ENCODE data around the gene MAML1. TPM values are rescaled to one million over a fixed set of nuclear protein-coding genes. Genes with fewer than 3 reads are reported as not detected.
A peak's percentile ranks its signal among the peaks of the same experiment; 100 is the strongest.
"Not testable (repeated sequence)": the region's sequence is repeated elsewhere in the genome, so short reads cannot be mapped to it uniquely, and the experiment has no call there.

Gene MAML1
- total RNA-seq, 1 experiment from 2014 or later = 25.1 TPM

- no peak overlapping the region for H3K4me3 ChIP-seq
- peaks cover 60% of the 10 kb centered on the region for H3K36me3 ChIP-seq
- H3K4me1 ChIP-seq = peaks cover 5% of the 10 kb centered on the region; the same call in 1 of the 2 replicates
- H3K27me3 ChIP-seq = no peaks in the 10 kb centered on the region
- DNase-seq = no peak
- H3K27ac ChIP-seq = no peak overlapping the region
- no peaks in the 10 kb centered on the region for H3K9me3 ChIP-seq (replicated peaks)
Observed at GRCh38 chr5:179729303-179729702, 3.3 kb upstream of the MAML1 start.

- Histone ChIP-seq H3K36me3 (peaks cover 56% of the 10 kb centered on the region), H3K9me3 (replicated peaks) (no peaks in the 10 kb centered on the region), H3K27me3 (no peaks in the 10 kb centered on the region), H3K4me1 (peaks cover 6% of the 10 kb centered on the region; the same call in 1 of the 2 replicates), H3K4me3 (no peak overlapping the region), H3K27ac (no peak overlapping the region)
- no peak for DNase-seq
Observed at GRCh38 chr5:179729727-179730126, 2.9 kb upstream of the MAML1 start.

- H3K36me3 ChIP-seq = peaks cover 56% of the 10 kb centered on the region
Observed at GRCh38 chr5:179730356-179730755, 2.3 kb upstream of the MAML1 start.

GRCh38 chr5:179730852-179731251 lies 1.8 kb upstream of the MAML1 start:
- no peak for DNase-seq
- Histone ChIP-seq H3K27me3 (no peaks in the 10 kb centered on the region), H3K27ac (no peak overlapping the region), H3K9me3 (replicated peaks) (no peaks in the 10 kb centered on the region), H3K36me3 (peaks cover 53% of the 10 kb centered on the region), H3K4me1 (peaks cover 6% of the 10 kb centered on the region; the same call in 1 of the 2 replicates), H3K4me3 (no peak overlapping the region)

More at GRCh38 chr5:179730356-179730755, 2.3 kb upstream of the MAML1 start:
- DNase-seq = no peak
- Histone ChIP-seq H3K4me3 (no peak overlapping the region), H3K27me3 (no peaks in the 10 kb centered on the region), H3K9me3 (replicated peaks) (no peaks in the 10 kb centered on the region), H3K27ac (no peak overlapping the region), H3K4me1 (peaks cover 6% of the 10 kb centered on the region; the same call in 1 of the 2 replicates)

GRCh38 chr5:179731791-179732411 lies 721 bp upstream of the MAML1 start:
- no peaks in the 10 kb centered on the region for H3K27me3 ChIP-seq
- DNase-seq = peak; percentile 8
- no peak overlapping the region for H3K27ac ChIP-seq
- H3K4me3 ChIP-seq = peak overlapping the region; percentile 37
- H3K4me1 ChIP-seq = peaks cover 6% of the 10 kb centered on the region; the same call in 1 of the 2 replicates
- peaks cover 47% of the 10 kb centered on the region for H3K36me3 ChIP-seq
- H3K9me3 ChIP-seq (replicated peaks) = no peaks in the 10 kb centered on the region

- Histone ChIP-seq H3K9me3 (replicated peaks) (no peaks in the 10 kb centered on the region), H3K27ac (peak overlapping the region; percentile 47; the same call in 1 of the 2 replicates), H3K27me3 (no peaks in the 10 kb centered on the region), H3K36me3 (peaks cover 36% of the 10 kb centered on the region), H3K4me3 (peak overlapping the region; percentile 76), H3K4me1 (peaks cover 6% of the 10 kb centered on the region; the same call in 1 of the 2 replicates)
- DNase-seq = peak; percentile 51 to 59
Observed at GRCh38 chr5:179732918-179733771, 523 bp downstream of the MAML1 start.

- Histone ChIP-seq H3K4me1 (peaks cover 6% of the 10 kb centered on the region; the same call in 1 of the 2 replicates), H3K36me3 (peaks cover 34% of the 10 kb centered on the region), H3K27ac (peak overlapping the region; percentile 23; the same call in 1 of the 2 replicates), H3K9me3 (replicated peaks) (no peaks in the 10 kb centered on the region), H3K4me3 (peak overlapping the region; percentile 76), H3K27me3 (no peaks in the 10 kb centered on the region)
- DNase-seq = no peak
Observed at GRCh38 chr5:179733772-179734126, 1.1 kb downstream of the MAML1 start.

GRCh38 chr5:179734536-179735164 lies 2.0 kb downstream of the MAML1 start:
- H3K4me3 ChIP-seq = peak overlapping the region; percentile 76; the same call in 1 of the 2 replicates
- H3K9me3 ChIP-seq (replicated peaks) = no peaks in the 10 kb centered on the region
- peaks cover 6% of the 10 kb centered on the region; the same call in 1 of the 2 replicates for H3K4me1 ChIP-seq
- H3K27me3 ChIP-seq = no peaks in the 10 kb centered on the region
- no peak for DNase-seq
- no peak overlapping the region for H3K27ac ChIP-seq
- peaks cover 32% of the 10 kb centered on the region for H3K36me3 ChIP-seq

GRCh38 chr5:179738742-179739141 lies 6.1 kb downstream of the MAML1 start:
- peaks cover 25% of the 10 kb centered on the region for H3K36me3 ChIP-seq
- H3K4me3 ChIP-seq = no peak overlapping the region
- H3K4me1 ChIP-seq = peaks cover 6% of the 10 kb centered on the region; the same call in 1 of the 2 replicates
- H3K9me3 ChIP-seq (replicated peaks) = no peaks in the 10 kb centered on the region
- no peak overlapping the region for H3K27ac ChIP-seq
- no peak for DNase-seq
- H3K27me3 ChIP-seq = no peaks in the 10 kb centered on the region

GRCh38 chr5:179744106-179744505 lies 11.5 kb downstream of the MAML1 start:
- H3K27ac ChIP-seq; H3K4me3 ChIP-seq; H3K4me1 ChIP-seq; H3K9me3 ChIP-seq (replicated peaks); DNase-seq; H3K27me3 ChIP-seq: not testable (repeated sequence)
- H3K36me3 ChIP-seq = peaks cover 13% of the 10 kb centered on the region

- Histone ChIP-seq H3K9me3 (replicated peaks) (no peaks in the 10 kb centered on the region; the same call in 1 of the 2 replicates), H3K27me3 (no peaks in the 10 kb centered on the region), H3K36me3 (peaks cover 21% of the 10 kb centered on the region), H3K4me3 (no peak overlapping the region), H3K27ac (no peak overlapping the region), H3K4me1 (no peaks in the 10 kb centered on the region)
- DNase-seq = no peak
Observed at GRCh38 chr5:179746872-179747271, 14.2 kb downstream of the MAML1 start.

- H3K4me3 ChIP-seq = no peak overlapping the region
- H3K36me3 ChIP-seq = peaks cover 21% of the 10 kb centered on the region
- no peaks in the 10 kb centered on the region; the same call in 1 of the 2 replicates for H3K9me3 ChIP-seq (replicated peaks)
- H3K27me3 ChIP-seq = no peaks in the 10 kb centered on the region
- H3K27ac ChIP-seq = no peak overlapping the region
- DNase-seq = no peak
- H3K4me1 ChIP-seq = no peaks in the 10 kb centered on the region
Observed at GRCh38 chr5:179747811-179748210, 15.2 kb downstream of the MAML1 start.

GRCh38 chr5:179749857-179750508 lies 17.4 kb downstream of the MAML1 start:
- Histone ChIP-seq H3K4me1 (no peaks in the 10 kb centered on the region), H3K4me3 (no peak overlapping the region), H3K27me3 (no peaks in the 10 kb centered on the region), H3K9me3 (replicated peaks) (no peaks in the 10 kb centered on the region; the same call in 1 of the 2 replicates), H3K36me3 (peaks cover 19% of the 10 kb centered on the region), H3K27ac (no peak overlapping the region)
- DNase-seq = no peak

GRCh38 chr5:179753971-179754370 lies 21.3 kb downstream of the MAML1 start:
- H3K4me1 ChIP-seq = no peaks in the 10 kb centered on the region

More at GRCh38 chr5:179753971-179754370, 21.3 kb downstream of the MAML1 start:
- H3K27ac ChIP-seq = no peak overlapping the region
- no peaks in the 10 kb centered on the region for H3K27me3 ChIP-seq
- no peaks in the 10 kb centered on the region for H3K9me3 ChIP-seq (replicated peaks)
- no peak for DNase-seq
- no peak overlapping the region for H3K4me3 ChIP-seq
- H3K36me3 ChIP-seq = peaks cover 13% of the 10 kb centered on the region

All from SJCRH30 (cell line).